T-helper 2 cell treated with Interferon-gamma antibody and Interleukin-4, amounts not matched to agents 5 μg/mL and 100 μg/mL, for 36 hours (primary cell): Measurements from ENCODE around the gene SLC49A3.
"Not testable (repeated sequence)": the region's sequence is repeated elsewhere in the genome, so short reads cannot be mapped to it uniquely, and the experiment has no call there.

Source experiments
- DNase-seq: peaks from one replicate; pipeline ENCODE4 v3.0.0; 2021; ENCODE audit warnings: low spot score
- H3K27ac Mint-ChIP-seq: one replicate; pipeline ENCODE4 v1.8.0; 2021; ENCODE audit warnings: mild to moderate bottlenecking, mixed read lengths
- H3K27me3 Mint-ChIP-seq: one replicate; pipeline ENCODE4 v1.8.0; 2021; ENCODE audit warnings: low read depth, mixed read lengths
- H3K36me3 Mint-ChIP-seq: one replicate; pipeline ENCODE4 v1.8.0; 2021; ENCODE audit warnings: low read depth, mixed read lengths
- H3K4me1 Mint-ChIP-seq: one replicate; pipeline ENCODE4 v1.8.0; 2021; ENCODE audit warnings: low read depth, mixed read lengths
- H3K4me3 Mint-ChIP-seq: one replicate; pipeline ENCODE4 v1.8.0; 2022; ENCODE audit warnings: mild to moderate bottlenecking, moderate library complexity, mixed read lengths
- H3K9me3 Mint-ChIP-seq: one replicate; pipeline ENCODE4 v1.8.0; 2021; ENCODE audit warnings: mixed read lengths

Gene SLC49A3

GRCh38 chr4:637536-638280, 51.2 kb downstream of the SLC49A3 start:
- no peaks in the 10 kb centered on the region for H3K27me3 Mint-ChIP-seq
- peaks cover 2% of the 10 kb centered on the region for H3K9me3 Mint-ChIP-seq
- H3K4me3 Mint-ChIP-seq: no peak overlapping the region

GRCh38 chr4:636628-637159, 52.3 kb downstream of the SLC49A3 start:
- DNase-seq: no peak
- Mint-ChIP-seq H3K27ac (no peak overlapping the region), H3K4me1 (no peaks in the 10 kb centered on the region)

More at GRCh38 chr4:637536-638280, 51.2 kb downstream of the SLC49A3 start:
- Mint-ChIP-seq H3K4me1 (no peaks in the 10 kb centered on the region), H3K27ac (no peak overlapping the region), H3K36me3 (no peaks in the 10 kb centered on the region)
- no peak for DNase-seq

GRCh38 chr4:635851-636627, 52.9 kb downstream of the SLC49A3 start:
- Mint-ChIP-seq H3K9me3 (peaks cover 16% of the 10 kb centered on the region), H3K36me3 (no peaks in the 10 kb centered on the region), H3K27me3 (no peaks in the 10 kb centered on the region), H3K27ac (no peak overlapping the region), H3K4me3 (no peak overlapping the region), H3K4me1 (no peaks in the 10 kb centered on the region)
- DNase-seq: no peak

More at GRCh38 chr4:636628-637159, 52.3 kb downstream of the SLC49A3 start:
- Mint-ChIP-seq H3K9me3 (peaks cover 11% of the 10 kb centered on the region), H3K36me3 (no peaks in the 10 kb centered on the region), H3K4me3 (no peak overlapping the region), H3K27me3 (no peaks in the 10 kb centered on the region)

GRCh38 chr4:635066-635835, 53.7 kb downstream of the SLC49A3 start:
- H3K4me3 Mint-ChIP-seq, H3K36me3 Mint-ChIP-seq, H3K4me1 Mint-ChIP-seq, DNase-seq, H3K27ac Mint-ChIP-seq, H3K27me3 Mint-ChIP-seq: not testable (repeated sequence)
- peaks cover 20% of the 10 kb centered on the region for H3K9me3 Mint-ChIP-seq

DNA sequence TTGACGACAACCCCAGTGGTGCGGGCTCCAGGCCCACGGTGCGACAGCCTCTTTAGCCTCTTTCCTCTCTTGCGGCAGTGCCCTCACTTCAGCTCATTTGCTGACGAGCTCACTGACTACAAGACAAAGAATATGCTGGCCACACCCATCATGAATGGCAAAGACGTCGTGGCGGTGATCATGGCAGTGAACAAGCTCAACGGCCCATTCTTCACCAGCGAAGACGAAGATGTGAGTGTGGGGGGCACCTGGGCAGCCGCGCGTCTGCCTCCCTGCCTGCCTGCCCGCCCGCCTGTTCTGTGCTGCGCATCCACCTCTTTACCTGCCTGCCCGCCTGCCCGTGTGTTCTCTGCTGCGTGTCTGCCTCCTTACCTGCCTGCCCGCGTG, 54.4 kb downstream of the SLC49A3 start:
- Mint-ChIP-seq H3K4me1 (no peaks in the 10 kb centered on the region), H3K4me3 (no peak overlapping the region), H3K36me3 (no peaks in the 10 kb centered on the region), H3K27me3 (no peaks in the 10 kb centered on the region), H3K27ac (no peak overlapping the region), H3K9me3 (peaks cover 20% of the 10 kb centered on the region)
- DNase-seq: no peak

DNA sequence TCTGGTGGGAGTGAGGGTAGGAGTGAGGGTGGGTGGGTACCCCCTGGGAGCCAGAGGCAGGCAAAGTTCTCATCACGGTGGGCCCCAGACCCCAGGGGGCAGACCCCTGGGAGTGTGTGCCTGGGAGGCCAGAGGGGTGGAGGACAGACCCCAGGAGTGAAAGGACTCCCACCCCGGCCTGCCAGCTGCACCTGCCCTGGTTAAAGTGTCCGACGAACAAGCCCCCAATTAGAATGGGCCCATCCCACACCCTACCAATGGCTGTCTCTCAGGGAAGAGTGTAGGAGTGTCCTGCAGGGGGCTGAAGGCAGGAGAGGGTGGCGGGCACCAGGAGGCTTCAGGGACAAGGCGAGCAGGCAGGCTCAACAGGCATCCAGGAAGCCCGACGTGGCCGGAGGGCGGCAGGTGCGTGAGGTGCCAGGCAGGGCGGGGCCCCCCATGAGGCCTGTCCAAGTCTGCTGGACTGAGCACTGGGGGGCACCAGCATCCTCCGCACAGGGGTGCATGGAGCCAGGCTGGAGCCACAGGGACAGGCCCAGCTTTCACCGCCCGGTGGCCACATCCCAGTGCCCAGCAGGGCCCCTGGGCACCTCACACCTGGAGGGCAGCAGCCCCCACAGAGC, 54.9 kb downstream of the SLC49A3 start:
- no peak overlapping the region for H3K27ac Mint-ChIP-seq
- no peak for DNase-seq
- peaks cover 20% of the 10 kb centered on the region for H3K9me3 Mint-ChIP-seq
- no peaks in the 10 kb centered on the region for H3K27me3 Mint-ChIP-seq
- no peak overlapping the region for H3K4me3 Mint-ChIP-seq
- H3K4me1 Mint-ChIP-seq: no peaks in the 10 kb centered on the region
- H3K36me3 Mint-ChIP-seq: no peaks in the 10 kb centered on the region

DNA sequence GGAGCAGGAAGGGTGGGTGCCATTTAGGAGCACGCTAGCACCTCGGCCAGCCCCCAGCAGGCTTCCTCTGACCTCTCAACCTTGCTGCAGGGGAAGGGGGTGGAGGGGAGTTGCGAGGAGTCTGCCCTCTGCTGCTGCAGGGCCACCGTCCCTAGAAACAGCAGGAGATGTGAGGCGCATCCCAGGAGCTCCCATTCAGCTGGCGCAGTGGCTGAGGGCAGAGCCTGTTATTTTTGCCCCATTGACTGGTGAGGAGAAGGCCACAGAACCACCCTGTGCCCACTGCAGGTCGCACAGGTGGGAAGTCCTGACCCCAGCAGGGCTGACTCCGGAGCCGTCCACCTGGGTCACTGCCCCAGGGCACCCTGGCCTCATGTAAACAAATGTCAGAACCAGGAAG, 55.5 kb downstream of the SLC49A3 start:
- Mint-ChIP-seq H3K4me3 (no peak overlapping the region), H3K27ac (no peak overlapping the region), H3K36me3 (no peaks in the 10 kb centered on the region), H3K27me3 (no peaks in the 10 kb centered on the region), H3K4me1 (no peaks in the 10 kb centered on the region), H3K9me3 (peaks cover 20% of the 10 kb centered on the region)
- no peak for DNase-seq

DNA sequence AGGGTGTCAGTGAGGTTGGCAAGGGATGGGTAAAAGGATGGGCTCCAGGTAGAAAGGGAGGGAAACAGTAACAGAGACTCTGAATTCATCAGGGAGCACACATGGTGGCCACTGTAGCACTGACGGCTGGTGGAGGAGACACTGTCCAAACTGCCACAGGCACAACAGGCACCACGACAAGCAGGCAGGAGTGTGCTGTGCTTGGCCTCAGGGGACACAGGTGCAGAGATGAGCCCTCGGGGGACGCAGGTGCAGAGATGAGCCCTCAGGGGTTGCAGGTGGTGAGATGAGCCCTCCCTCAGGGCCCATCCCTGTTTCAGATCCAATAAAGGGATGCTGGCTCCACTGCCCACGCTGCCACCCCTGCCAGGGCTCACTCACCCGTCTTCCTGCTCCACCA, 56.0 kb downstream of the SLC49A3 start:
- H3K4me3 Mint-ChIP-seq: no peak overlapping the region
- H3K27me3 Mint-ChIP-seq: no peaks in the 10 kb centered on the region
- H3K9me3 Mint-ChIP-seq: peaks cover 20% of the 10 kb centered on the region
- H3K4me1 Mint-ChIP-seq: no peaks in the 10 kb centered on the region
- no peak for DNase-seq
- no peaks in the 10 kb centered on the region for H3K36me3 Mint-ChIP-seq
- no peak overlapping the region for H3K27ac Mint-ChIP-seq

DNA sequence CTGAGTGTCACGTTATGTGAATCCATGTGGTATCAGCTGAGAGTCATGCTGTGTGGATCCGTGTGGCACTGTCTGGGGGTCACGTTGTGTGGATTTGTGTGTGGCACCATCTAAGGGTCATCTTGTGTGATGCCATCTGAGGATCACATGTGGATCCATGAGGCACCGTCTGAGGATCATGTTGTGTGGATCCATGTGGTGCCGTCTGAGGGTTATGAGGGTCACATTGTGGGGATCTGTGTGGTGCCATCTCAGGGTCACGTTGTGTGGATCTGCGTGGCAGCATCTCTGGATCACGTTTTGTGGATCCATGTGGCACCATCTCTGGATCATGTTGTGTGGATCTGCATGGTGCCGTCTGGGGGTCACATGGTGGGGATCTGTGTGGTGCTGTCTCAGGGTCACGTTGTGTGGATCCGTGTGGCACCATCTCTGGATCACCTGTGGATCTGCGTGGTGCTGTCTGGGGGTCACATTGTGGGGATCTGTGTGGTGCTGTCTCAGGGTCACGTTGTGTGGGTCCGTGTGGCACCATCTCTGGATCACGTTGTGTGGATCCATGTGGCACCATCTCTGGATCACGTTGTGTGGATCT, 56.7 kb downstream of the SLC49A3 start:
- H3K4me1 Mint-ChIP-seq: no peaks in the 10 kb centered on the region
- no peak overlapping the region for H3K27ac Mint-ChIP-seq
- peaks cover 20% of the 10 kb centered on the region for H3K9me3 Mint-ChIP-seq
- H3K27me3 Mint-ChIP-seq: no peaks in the 10 kb centered on the region
- DNase-seq: no peak
- H3K36me3 Mint-ChIP-seq: no peaks in the 10 kb centered on the region
- H3K4me3 Mint-ChIP-seq: no peak overlapping the region
